Measurements from ENCODE around the gene MORN2.

MORN2 gene

GRCh38 chr2:38892819-38893218 is 17.0 kb downstream of the MORN2 start:
- no peak for DNase-seq

GRCh38 chr2:38898256-38898655 is 22.5 kb downstream of the MORN2 start:
- DNase-seq = no peak

GRCh38 chr2:38900726-38901125 is 24.9 kb downstream of the MORN2 start:
- no peak for DNase-seq

- no peak for DNase-seq
Measured at GRCh38 chr2:38905251-38905650, 29.5 kb downstream of the MORN2 start.

GRCh38 chr2:38907242-38907641 is 31.5 kb downstream of the MORN2 start:
- no peak for DNase-seq

- DNase-seq = no peak
Measured at GRCh38 chr2:38907743-38908562, 32.2 kb downstream of the MORN2 start.

- no peak for DNase-seq
Measured at GRCh38 chr2:38909872-38910271, 34.1 kb downstream of the MORN2 start.

GRCh38 chr2:38911191-38911590 is 35.4 kb downstream of the MORN2 start:
- no peak for DNase-seq

- no peak for DNase-seq
Measured at GRCh38 chr2:38912619-38913018, 36.8 kb downstream of the MORN2 start.

- DNase-seq = no peak
Measured at GRCh38 chr2:38922389-38922788, 46.6 kb downstream of the MORN2 start.

GRCh38 chr2:38922902-38923301 is 47.1 kb downstream of the MORN2 start:
- DNase-seq = no peak

- no peak for DNase-seq
Measured at GRCh38 chr2:38925982-38926381, 50.2 kb downstream of the MORN2 start.

- DNase-seq = no peak
Measured at GRCh38 chr2:38930600-38930999, 54.8 kb downstream of the MORN2 start.

All from NCI-H1048 (cell line).